Activated CD4-positive, alpha-beta T cell treated with anti-CD3 and anti-CD28 coated beads for 36 hours (primary cell): ENCODE results near the gene LRRC45. TPM values are rescaled to one million over a fixed set of nuclear protein-coding genes. Genes with fewer than 3 reads are reported as not detected.

Experiments
- ATAC-seq: fragments of 200-7000 bp; cut with Tn5 transposase; one replicate; pipeline ENCODE4 v1.10.0; 2021; ENCODE audit warnings: mild to moderate bottlenecking, moderate library complexity
- CTCF ChIA-PET: fragments of 350-600 bp; sonication (Branson Sonifier 250); formaldehyde crosslinking; loops from one replicate; lab custom pipeline; 2021; ENCODE audit warnings: antibody characterized with exemption; lab: Charles Lee
- POLR2A ChIA-PET: fragments of 350-600 bp; sonication (Branson Sonifier 250); formaldehyde crosslinking; loops from one replicate; lab custom pipeline; 2021; ENCODE audit warnings: antibody characterized with exemption, inconsistent platforms; lab: Charles Lee
- DNase-seq: peaks from one replicate; pipeline ENCODE4 v3.0.0-alpha.2; 2020
- H3K27ac Mint-ChIP-seq: one replicate; pipeline ENCODE4 v1.8.0; 2021; ENCODE audit warnings: mixed read lengths
- H3K27me3 Mint-ChIP-seq: one replicate; pipeline ENCODE4 v1.8.0; 2021; ENCODE audit warnings: mixed read lengths
- H3K36me3 Mint-ChIP-seq: one replicate; pipeline ENCODE4 v1.8.0; 2021; ENCODE audit warnings: low read depth, mixed read lengths
- H3K4me1 Mint-ChIP-seq: one replicate; pipeline ENCODE4 v1.8.0; 2021; ENCODE audit warnings: mixed read lengths
- H3K4me3 Mint-ChIP-seq: one replicate; pipeline ENCODE4 v1.8.0; 2021; ENCODE audit warnings: mild to moderate bottlenecking, moderate library complexity, mixed read lengths
- H3K9me3 Mint-ChIP-seq: one replicate; pipeline ENCODE4 v1.8.0; 2021; ENCODE audit warnings: low read depth, mixed read lengths
- intact Hi-C, 2 experiments: fragments of 100-400 bp; cut with DNase I in 1 of 2; cut with micrococcal nuclease in 1 of 2; formaldehyde crosslinking; loops; one replicate each; pipeline versions ENCODE4 v1.14.2 to v1.15.1; 2022 to 2024; cut with DNase I, micrococcal nuclease
- total RNA-seq, 2 experiments: library from RNA; stranded (reverse); gene quantifications; one replicate each; pipeline ENCODE4 v1.2.3, GENCODE V29; 2021

The LRRC45 gene
- total RNA-seq, 2 experiments from 2014 or later: 17.6 to 20.6 TPM

- no peak for ATAC-seq
These were observed 54.7 kb downstream of the LRRC45 start for GRCh38 chr17:82077617-82078358.

GRCh38 chr17:82078433-82078832 lies 55.3 kb downstream of the LRRC45 start:
- H3K4me3 Mint-ChIP-seq: no peak overlapping the region
- no peaks in the 10 kb centered on the region for H3K27me3 Mint-ChIP-seq
- no peaks in the 10 kb centered on the region for H3K9me3 Mint-ChIP-seq
- H3K27ac Mint-ChIP-seq: no peak overlapping the region
- no peaks in the 10 kb centered on the region for H3K4me1 Mint-ChIP-seq
- intact Hi-C loops: no loop called here
- CTCF ChIA-PET: no interaction called here
- POLR2A ChIA-PET: no interaction called here
- DNase-seq (no peak), ATAC-seq (no peak)
- peaks cover 18% of the 10 kb centered on the region for H3K36me3 Mint-ChIP-seq

More at GRCh38 chr17:82077617-82078358, 54.7 kb downstream of the LRRC45 start:
- POLR2A ChIA-PET: no interaction called here
- H3K9me3 Mint-ChIP-seq: no peaks in the 10 kb centered on the region
- H3K4me1 Mint-ChIP-seq: no peaks in the 10 kb centered on the region
- no peak for DNase-seq
- peaks cover 11% of the 10 kb centered on the region for H3K36me3 Mint-ChIP-seq
- CTCF ChIA-PET: interaction anchor here (0.7 kb wide), 1 partner anchor 477 kb away, joined by 3 read pairs; no protein-coding TSS in a partner anchor
- H3K4me3 Mint-ChIP-seq: no peak overlapping the region
- H3K27me3 Mint-ChIP-seq: no peaks in the 10 kb centered on the region
- H3K27ac Mint-ChIP-seq: no peak overlapping the region
- intact Hi-C loops: no loop called here

- Mint-ChIP-seq H3K9me3 (no peaks in the 10 kb centered on the region), H3K4me1 (no peaks in the 10 kb centered on the region), H3K4me3 (no peak overlapping the region), H3K27me3 (no peaks in the 10 kb centered on the region), H3K36me3 (peaks cover 20% of the 10 kb centered on the region), H3K27ac (no peak overlapping the region)
- POLR2A ChIA-PET: no interaction called here
- no peak for ATAC-seq
- CTCF ChIA-PET: no interaction called here
- intact Hi-C loops: no loop called here
- DNase-seq: no peak
These were observed 56.0 kb downstream of the LRRC45 start for GRCh38 chr17:82079001-82079677.

- ChIA-PET CTCF (no interaction called here), POLR2A (no interaction called here)
- H3K27ac Mint-ChIP-seq: no peak overlapping the region
- DNase-seq: no peak
- H3K9me3 Mint-ChIP-seq: no peaks in the 10 kb centered on the region
- no peaks in the 10 kb centered on the region for H3K27me3 Mint-ChIP-seq
- intact Hi-C loops: no loop called here
- no peaks in the 10 kb centered on the region for H3K4me1 Mint-ChIP-seq
- no peak overlapping the region for H3K4me3 Mint-ChIP-seq
- peaks cover 24% of the 10 kb centered on the region for H3K36me3 Mint-ChIP-seq
- no peak for ATAC-seq
These were observed 57.1 kb downstream of the LRRC45 start for GRCh38 chr17:82080048-82080788.

Other genes with a start within 250 kb of the LRRC45 start
- not detected for gene GCGR, start 219.2 kb upstream of the LRRC45 start, total RNA-seq
- 10 to 100 TPM; 45.8 to 50.4 TPM for gene MCRIP1, start 190.0 kb upstream of the LRRC45 start, total RNA-seq
- gene PPP1R27, start 188.3 kb upstream of the LRRC45 start, total RNA-seq: not detected
- 100 to 1,000 TPM; 414 to 578 TPM for gene P4HB, start 162.8 kb upstream of the LRRC45 start, total RNA-seq
- 100 to 1,000 TPM; 513 to 661 TPM for gene ARHGDIA, start 152.0 kb upstream of the LRRC45 start, total RNA-seq
- 100 to 1,000 TPM; 197 to 230 TPM for gene ALYREF, start 131.7 kb upstream of the LRRC45 start, total RNA-seq
- 100 to 1,000 TPM in 1 of 2 experiments, 10 to 100 TPM in 1; 79.9 to 131 TPM for gene ANAPC11, start 131.6 kb upstream of the LRRC45 start, total RNA-seq
- under 1 TPM in 1 of 2 experiments, not detected in 1; 0.14 TPM for gene NPB, start 121.1 kb upstream of the LRRC45 start, total RNA-seq
- gene PCYT2, start 111.9 kb upstream of the LRRC45 start, total RNA-seq: 10 to 100 TPM; 19.7 to 24.0 TPM
- 10 to 100 TPM; 29.3 to 31.8 TPM for gene SIRT7, start 105.1 kb upstream of the LRRC45 start, total RNA-seq
- 10 to 100 TPM; 15.3 to 18.3 TPM for gene MAFG, start 95.6 kb upstream of the LRRC45 start, total RNA-seq
- 100 to 1,000 TPM; 110 to 134 TPM for gene PYCR1, start 86.0 kb upstream of the LRRC45 start, total RNA-seq
- gene MYADML2, start 76.1 kb upstream of the LRRC45 start, total RNA-seq: not detected
- gene NOTUM, start 62.1 kb upstream of the LRRC45 start, total RNA-seq: under 1 TPM; 0.87 to 0.97 TPM
- gene ASPSCR1, start 45.7 kb upstream of the LRRC45 start, total RNA-seq: 10 to 100 TPM; 23.3 to 26.5 TPM
- 10 to 100 TPM; 77.5 to 84.1 TPM for gene CENPX, start 427 bp upstream of the LRRC45 start, total RNA-seq
- gene RAC3, start 8.4 kb downstream of the LRRC45 start, total RNA-seq: 10 to 100 TPM in 1 of 2 experiments, 1 to 10 TPM in 1; 9.6 to 10.6 TPM
- gene DCXR, start 14.4 kb downstream of the LRRC45 start, total RNA-seq: 100 to 1,000 TPM; 105 to 166 TPM
- 10 to 100 TPM; 16.9 to 17.5 TPM for gene RFNG, start 28.5 kb downstream of the LRRC45 start, total RNA-seq
- 10 to 100 TPM; 69.0 to 73.5 TPM for gene GPS1, start 28.6 kb downstream of the LRRC45 start, total RNA-seq
- gene DUS1L, start 42.5 kb downstream of the LRRC45 start, total RNA-seq: 100 to 1,000 TPM; 119 to 124 TPM
- 100 to 1,000 TPM; 239 to 259 TPM for gene FASN, start 74.9 kb downstream of the LRRC45 start, total RNA-seq
- 10 to 100 TPM; 41.6 to 43.8 TPM for gene CCDC57, start 189.5 kb downstream of the LRRC45 start, total RNA-seq
- gene SLC16A3, start 205.7 kb downstream of the LRRC45 start, total RNA-seq: 100 to 1,000 TPM in 1 of 2 experiments, 10 to 100 TPM in 1; 93.2 to 157 TPM